Hepatocyte (in vitro differentiated cells): ENCODE data around the gene CLIP1.

ENCODE experiments used
- CTCF ChIP-seq: fragments of 200-600 bp; sonication (generic); IDR thresholded peaks from 2 replicates; pipeline ENCODE4 v1.5.1; 2016; ENCODE audit warnings: antibody characterized with exemption, mild to moderate bottlenecking; ENCODE audit not compliant: poor library complexity
- EZH2 ChIP-seq: fragments of 200-600 bp; sonication (generic); IDR thresholded peaks from 2 replicates; pipeline ENCODE4 v1.6.1; 2016; ENCODE audit warnings: antibody characterized with exemption, mild to moderate bottlenecking, borderline replicate concordance
- EZH2phosphoT487 ChIP-seq: fragments of 200-600 bp; sonication (generic); IDR thresholded peaks from one replicate; pipeline ENCODE4 v1.6.1; 2018; ENCODE audit warnings: antibody characterized with exemption, mild to moderate bottlenecking, low read depth, moderate library complexity; ENCODE audit not compliant: unreplicated experiment, severe bottlenecking

GRCh38 chr12:122355706-122356105, 66.8 kb downstream of the CLIP1 start:
- no peak for TF ChIP-seq CTCF
- TF ChIP-seq EZH2 = no peak
- no peak for TF ChIP-seq EZH2phosphoT487
